Measurements from ENCODE around the gene PDE4B. TPM values are rescaled to one million over a fixed set of nuclear protein-coding genes. Genes with fewer than 3 reads are reported as not detected.

Gene PDE4B
- total and polyA plus RNA-seq, 7 donors, result 4.1 to 191 (median 16.3) TPM

DNA sequence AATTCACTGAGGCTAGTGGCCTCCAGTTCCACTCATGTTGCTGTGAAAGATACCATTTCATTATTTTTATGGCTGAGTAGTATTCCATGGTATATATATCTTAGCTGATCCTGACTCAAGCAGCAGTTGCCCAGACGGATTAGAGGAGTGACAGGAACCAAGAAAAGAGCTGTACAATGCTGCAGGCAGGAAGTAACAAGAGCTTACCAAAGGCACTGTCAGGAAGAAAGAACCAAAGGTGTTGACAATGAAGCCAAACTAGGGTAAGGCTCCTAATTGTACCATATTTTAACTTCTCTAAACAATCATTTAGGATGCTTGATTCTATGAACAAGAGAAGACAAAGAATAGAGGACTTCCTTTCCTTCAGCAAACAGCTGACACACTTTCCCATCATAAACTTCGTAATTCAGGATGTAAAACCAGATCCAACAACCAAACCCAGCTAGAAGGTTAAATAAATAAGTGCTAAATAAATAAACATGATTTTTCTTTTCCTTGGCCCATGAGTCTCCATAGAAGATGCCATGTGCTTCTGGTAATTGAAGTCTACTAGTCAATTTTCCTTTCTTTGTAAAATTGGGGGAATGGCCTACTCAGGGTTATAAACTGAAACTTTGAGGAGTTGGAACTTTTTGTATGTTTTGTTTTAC is 493.0 kb downstream of the PDE4B start:
- intact Hi-C loops (cut with DNase I), result no loop called here

DNA sequence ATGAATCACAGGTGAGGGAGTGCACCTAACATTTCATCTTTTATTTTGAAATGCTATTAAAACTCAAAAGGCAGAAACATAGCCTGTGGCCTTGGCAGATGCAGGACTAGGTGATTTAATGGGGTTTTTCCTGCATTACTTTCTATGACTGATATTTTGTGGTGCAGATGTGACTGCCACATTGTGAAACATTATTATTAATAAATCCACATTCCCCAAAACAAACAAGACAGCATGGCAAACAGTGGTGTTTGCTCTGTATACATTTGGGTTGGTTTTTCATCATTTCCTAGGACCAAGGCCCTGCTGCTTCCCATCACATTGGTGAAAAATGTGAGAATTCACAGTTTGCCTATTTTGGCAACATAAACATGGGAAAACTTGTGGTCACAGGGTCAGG is 493.6 kb downstream of the PDE4B start:
- no peaks in the 10 kb centered on the region for H3K36me3 ChIP-seq (ENCODE audit: insufficient read depth in 1 of 2, low read depth in 1 of 2)
- DNase-seq (no peak), ATAC-seq (no peak)
- no peak overlapping the region for H3K4me3 ChIP-seq
- peaks cover 12% of the 10 kb centered on the region for H3K4me1 ChIP-seq
- no peaks in the 10 kb centered on the region for H3K9me3 ChIP-seq
- TF ChIP-seq, protein P1, sequence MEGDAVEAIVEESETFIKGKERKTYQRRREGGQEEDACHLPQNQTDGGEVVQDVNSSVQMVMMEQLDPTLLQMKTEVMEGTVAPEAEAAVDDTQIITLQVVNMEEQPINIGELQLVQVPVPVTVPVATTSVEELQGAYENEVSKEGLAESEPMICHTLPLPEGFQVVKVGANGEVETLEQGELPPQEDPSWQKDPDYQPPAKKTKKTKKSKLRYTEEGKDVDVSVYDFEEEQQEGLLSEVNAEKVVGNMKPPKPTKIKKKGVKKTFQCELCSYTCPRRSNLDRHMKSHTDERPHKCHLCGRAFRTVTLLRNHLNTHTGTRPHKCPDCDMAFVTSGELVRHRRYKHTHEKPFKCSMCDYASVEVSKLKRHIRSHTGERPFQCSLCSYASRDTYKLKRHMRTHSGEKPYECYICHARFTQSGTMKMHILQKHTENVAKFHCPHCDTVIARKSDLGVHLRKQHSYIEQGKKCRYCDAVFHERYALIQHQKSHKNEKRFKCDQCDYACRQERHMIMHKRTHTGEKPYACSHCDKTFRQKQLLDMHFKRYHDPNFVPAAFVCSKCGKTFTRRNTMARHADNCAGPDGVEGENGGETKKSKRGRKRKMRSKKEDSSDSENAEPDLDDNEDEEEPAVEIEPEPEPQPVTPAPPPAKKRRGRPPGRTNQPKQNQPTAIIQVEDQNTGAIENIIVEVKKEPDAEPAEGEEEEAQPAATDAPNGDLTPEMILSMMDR (IDR thresholded peaks at IDR 0.05), result no peak
- H3K27me3 ChIP-seq (ENCODE audit: insufficient read depth in 3 of 3, low read length in 2 of 3), result no peaks in the 10 kb centered on the region
- H3K27ac ChIP-seq, result no peak overlapping the region
- intact Hi-C loops (cut with DNase I), result no loop called here

More for the DNA sequence above, 493.0 kb downstream of the PDE4B start:
- H3K4me1 ChIP-seq, result peaks cover 17% of the 10 kb centered on the region
- H3K27me3 ChIP-seq (ENCODE audit: insufficient read depth in 3 of 3, low read length in 2 of 3), result no peaks in the 10 kb centered on the region
- 73 to 74% (median 73%) methylated on average over 2 of the region's 2 CpGs for WGBS, 3 donors
- no peaks in the 10 kb centered on the region for H3K36me3 ChIP-seq (ENCODE audit: insufficient read depth in 1 of 2, low read depth in 1 of 2)
- DNase-seq (no peak), ATAC-seq (no peak)
- TF ChIP-seq, protein P1 (IDR thresholded peaks at IDR 0.05), result no peak
- no peak overlapping the region for H3K27ac ChIP-seq
- no peak overlapping the region for H3K4me3 ChIP-seq
- no peaks in the 10 kb centered on the region for H3K9me3 ChIP-seq

DNA sequence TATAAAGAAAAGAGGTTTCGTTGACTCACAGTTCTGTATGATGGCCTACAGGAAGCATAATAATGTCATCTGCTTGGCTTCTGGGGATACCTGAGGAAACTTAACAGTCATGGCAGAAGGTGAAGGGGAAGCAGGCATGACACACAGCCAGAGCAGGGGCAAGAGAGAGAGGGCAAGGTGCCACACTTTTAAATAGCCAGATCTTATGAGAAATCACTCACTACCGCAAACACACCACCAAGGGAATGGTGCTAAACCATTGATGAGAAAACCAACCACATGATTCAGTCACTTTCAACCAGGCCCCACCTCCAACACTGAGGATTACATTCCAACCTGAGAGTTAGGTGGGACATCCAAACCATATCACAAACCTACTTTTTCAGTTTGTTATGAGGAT is 495.4 kb downstream of the PDE4B start:
- H3K9me3 ChIP-seq, result no peaks in the 10 kb centered on the region
- no peak for ATAC-seq
- H3K27me3 ChIP-seq (ENCODE audit: insufficient read depth in 3 of 3, low read length in 2 of 3), result no peaks in the 10 kb centered on the region
- DNase-seq, result no peak
- no peaks in the 10 kb centered on the region for H3K36me3 ChIP-seq (ENCODE audit: insufficient read depth in 1 of 2, low read depth in 1 of 2)
- intact Hi-C loops (cut with DNase I), result no loop called here
- H3K4me1 ChIP-seq, result peaks cover 1% of the 10 kb centered on the region
- H3K27ac ChIP-seq, result no peak overlapping the region
- 50 to 75% (median 67%) methylated on average over 2 of the region's 2 CpGs for WGBS, 3 donors
- TF ChIP-seq, protein P1 (IDR thresholded peaks at IDR 0.05), result no peak
- H3K4me3 ChIP-seq, result no peak overlapping the region

DNA sequence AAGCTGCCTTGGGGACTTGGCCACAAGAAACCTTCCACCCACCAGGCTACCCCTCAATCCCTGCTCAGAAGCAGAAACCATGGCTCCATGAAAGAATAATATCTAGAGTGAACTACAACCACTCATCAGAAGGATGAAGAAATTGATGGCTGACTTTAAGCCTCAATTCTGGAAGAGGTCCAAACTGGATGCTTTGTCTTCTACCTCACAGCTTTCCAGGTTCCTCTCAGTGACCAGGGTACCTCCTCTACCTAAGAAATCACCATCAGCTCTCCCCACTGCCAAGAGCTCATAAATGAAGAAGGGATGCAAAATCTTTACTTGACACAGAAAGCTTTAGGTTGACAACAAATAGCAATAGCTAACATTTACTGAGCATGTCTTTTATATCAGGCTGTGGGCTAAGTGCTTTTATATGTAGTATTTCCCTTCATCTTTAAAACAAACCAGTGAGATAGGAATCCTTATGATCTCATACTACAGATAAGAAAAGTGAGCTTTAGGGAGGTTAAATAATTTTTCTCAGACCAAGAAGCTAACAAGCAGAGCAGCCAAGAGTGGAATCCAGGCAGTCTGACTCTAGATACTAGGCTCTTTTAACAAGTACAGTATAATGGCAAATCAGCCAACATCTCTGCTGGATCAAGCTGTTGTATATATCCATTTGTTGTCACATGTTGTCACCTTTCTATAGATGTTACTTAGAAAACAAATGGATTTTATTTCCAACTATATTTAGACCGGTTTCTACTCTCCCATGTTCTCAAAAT is 498.3 kb downstream of the PDE4B start:
- Histone ChIP-seq H3K4me3 (no peak overlapping the region), H3K36me3 (ENCODE audit: insufficient read depth in 1 of 2, low read depth in 1 of 2) (no peaks in the 10 kb centered on the region), H3K9me3 (no peaks in the 10 kb centered on the region), H3K27me3 (ENCODE audit: insufficient read depth in 3 of 3, low read length in 2 of 3) (no peaks in the 10 kb centered on the region), H3K27ac (no peak overlapping the region), H3K4me1 (peaks cover 15% of the 10 kb centered on the region)
- 67 to 78% (median 72%) methylated on average over 1 of the region's 1 CpG for WGBS, 3 donors
- no peak for ATAC-seq
- intact Hi-C loops (cut with DNase I), result no loop called here
- TF ChIP-seq, protein P1 (IDR thresholded peaks at IDR 0.05), result no peak
- DNase-seq, result no peak

All from psoas muscle (tissue), 8 donors.